GM12891 (cell line): ENCODE results near the gene DHRSX.

Experiments
- PAX5 ChIP-seq: IDR thresholded peaks from 2 replicates; pipeline ENCODE4 v1.6.1; 2011; ENCODE audit warnings: low read length, moderate library complexity, mild to moderate bottlenecking; ENCODE audit not compliant: insufficient read depth, severe bottlenecking
- POLR2A ChIP-seq: IDR thresholded peaks from 2 replicates; pipeline ENCODE4 v1.6.1; 2011; ENCODE audit warnings: low read depth, low read length, control low read depth
- POLR2AphosphoS5 ChIP-seq: IDR thresholded peaks from 2 replicates; pipeline ENCODE4 v1.6.1; 2011; ENCODE audit warnings: low read depth, low read length, control low read depth
- POU2F2 ChIP-seq: IDR thresholded peaks from 2 replicates; pipeline ENCODE4 v1.6.1; 2011; ENCODE audit warnings: low read depth, mild to moderate bottlenecking, control low read depth, low read length, moderate library complexity
- SPI1 ChIP-seq: IDR thresholded peaks from 2 replicates; pipeline ENCODE4 v1.6.1; 2011; ENCODE audit warnings: low read depth, low read length, control low read depth
- TAF1 ChIP-seq: IDR thresholded peaks from 2 replicates; pipeline ENCODE4 v1.6.1; 2011; ENCODE audit warnings: low read depth, low read length, control low read depth

DNA sequence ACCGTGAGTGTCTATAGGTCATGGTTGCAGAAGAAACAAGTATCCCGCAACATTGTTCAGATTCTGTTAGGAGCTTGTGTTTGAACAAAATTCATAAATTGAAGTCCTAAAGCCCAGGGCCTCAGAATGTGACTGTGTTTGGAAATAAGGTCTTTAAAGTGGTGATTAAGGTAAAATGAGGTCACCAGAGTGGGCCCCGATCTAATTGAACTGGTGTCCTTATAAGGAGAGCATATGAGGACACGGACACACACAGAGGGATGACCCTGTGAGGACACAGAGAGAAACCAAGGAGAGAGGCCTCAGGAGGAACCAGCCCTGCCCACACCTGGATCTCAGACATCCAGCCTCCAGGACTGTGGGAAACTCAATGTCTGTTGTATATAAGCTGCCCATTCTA lies 76.9 kb downstream of the DHRSX start:
- TF ChIP-seq POLR2AphosphoS5 (no peak), POLR2A (no peak), TAF1 (no peak), SPI1 (no peak), POU2F2 (no peak), PAX5 (no peak)
